Stomach (tissue), 4 donors: ENCODE measurements around the gene VRK3.

Experiments used
- EP300 ChIP-seq: sonication (generic); formaldehyde crosslinking; IDR thresholded peaks from one replicate; pipeline ENCODE4 v1.6.1; 2017; ENCODE audit warnings: antibody characterized with exemption
- POLR2A ChIP-seq, 4 donors: fragments of 450-650 bp; IDR thresholded peaks; one replicate each; pipeline ENCODE4 v1.6.1; 2016; ENCODE audit warnings: antibody characterized with exemption in 4 of 4, control low read depth in 2 of 4, mild to moderate bottlenecking in 1 of 4, moderate library complexity in 1 of 4
- POLR2AphosphoS5 ChIP-seq, 3 donors: sonication (generic); formaldehyde crosslinking; IDR thresholded peaks; one replicate each; pipeline ENCODE4 v1.6.1; 2016; ENCODE audit warnings: antibody characterized with exemption in 3 of 3
- TF ChIP-seq, protein P1 (sequence below), 7 experiments: fragments of 450-650 bp in 4 of 7; fragments of 200-600 bp in 3 of 7; sonication (generic) in 3 of 7; IDR thresholded peaks; one replicate each; pipeline ENCODE4 v1.5.1; 2016 to 2019; ENCODE audit warnings: antibody characterized with exemption in 7 of 7, control low read depth in 2 of 7, mild to moderate bottlenecking in 1 of 7

DNA sequence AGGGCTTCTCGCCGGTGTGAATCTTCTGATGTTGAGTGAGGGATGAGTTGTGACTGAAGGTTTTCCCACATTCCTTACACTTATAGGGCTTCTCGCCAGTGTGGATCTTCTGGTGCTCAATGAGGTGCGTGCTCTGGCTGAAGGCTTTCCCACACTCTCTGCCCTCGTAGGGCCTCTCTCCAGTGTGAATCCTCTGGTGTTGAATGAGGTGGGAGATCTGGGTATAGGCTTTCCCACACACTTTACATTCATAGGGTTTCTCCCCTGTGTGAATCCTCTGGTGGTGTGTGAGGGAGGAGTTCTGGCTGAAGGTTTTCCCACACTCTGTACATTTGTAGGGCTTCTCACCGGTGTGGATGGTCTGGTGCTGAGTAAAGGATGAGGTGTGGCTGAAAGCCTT is 33.9 kb upstream of the VRK3 start:
- TF ChIP-seq, protein P1, sequence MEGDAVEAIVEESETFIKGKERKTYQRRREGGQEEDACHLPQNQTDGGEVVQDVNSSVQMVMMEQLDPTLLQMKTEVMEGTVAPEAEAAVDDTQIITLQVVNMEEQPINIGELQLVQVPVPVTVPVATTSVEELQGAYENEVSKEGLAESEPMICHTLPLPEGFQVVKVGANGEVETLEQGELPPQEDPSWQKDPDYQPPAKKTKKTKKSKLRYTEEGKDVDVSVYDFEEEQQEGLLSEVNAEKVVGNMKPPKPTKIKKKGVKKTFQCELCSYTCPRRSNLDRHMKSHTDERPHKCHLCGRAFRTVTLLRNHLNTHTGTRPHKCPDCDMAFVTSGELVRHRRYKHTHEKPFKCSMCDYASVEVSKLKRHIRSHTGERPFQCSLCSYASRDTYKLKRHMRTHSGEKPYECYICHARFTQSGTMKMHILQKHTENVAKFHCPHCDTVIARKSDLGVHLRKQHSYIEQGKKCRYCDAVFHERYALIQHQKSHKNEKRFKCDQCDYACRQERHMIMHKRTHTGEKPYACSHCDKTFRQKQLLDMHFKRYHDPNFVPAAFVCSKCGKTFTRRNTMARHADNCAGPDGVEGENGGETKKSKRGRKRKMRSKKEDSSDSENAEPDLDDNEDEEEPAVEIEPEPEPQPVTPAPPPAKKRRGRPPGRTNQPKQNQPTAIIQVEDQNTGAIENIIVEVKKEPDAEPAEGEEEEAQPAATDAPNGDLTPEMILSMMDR (IDR thresholded peaks at IDR 0.05) = no peak
- TF ChIP-seq POLR2AphosphoS5 (IDR thresholded peaks at IDR 0.05) = no peak
- TF ChIP-seq POLR2A (IDR thresholded peaks at IDR 0.05) = no peak
- no peak for TF ChIP-seq EP300
